Mesenchymal stem cell (in vitro differentiated cells and primary cell): ENCODE data around the gene ATAD1.

ENCODE experiments used
- DNase-seq: peaks from one replicate; pipeline ENCODE4 v3.0.0-alpha.2; 2013
- H2AFZ ChIP-seq: one replicate; pipeline ENCODE4 v1.6.1; 2013; ENCODE audit warnings: low read depth, mild to moderate bottlenecking, control low read depth, inconsistent platforms, low read length, moderate library complexity
- H2AK5ac ChIP-seq: 2 replicates; pipeline ENCODE4 v1.6.1; 2013; ENCODE audit warnings: low read length, moderate library complexity, mild to moderate bottlenecking, inconsistent platforms; ENCODE audit not compliant: severe bottlenecking
- H2BK120ac ChIP-seq: one replicate; pipeline ENCODE4 v1.6.1; 2013; ENCODE audit warnings: low read depth, mild to moderate bottlenecking, inconsistent platforms, low read length, moderate library complexity
- H2BK12ac ChIP-seq, 2 experiments: one replicate each; pipeline ENCODE4 v1.6.1; 2013; ENCODE audit warnings: inconsistent platforms in 2 of 2, low read length in 2 of 2, mild to moderate bottlenecking in 2 of 2, moderate library complexity in 2 of 2, control low read depth in 1 of 2
- H2BK15ac ChIP-seq: one replicate; pipeline ENCODE4 v1.6.1; 2013; ENCODE audit warnings: mild to moderate bottlenecking, low read depth, inconsistent platforms; ENCODE audit not compliant: poor library complexity, severe bottlenecking
- H2BK5ac ChIP-seq: 2 replicates; pipeline ENCODE4 v1.6.1; 2013; ENCODE audit warnings: low read depth, mild to moderate bottlenecking, low read length, control low read depth, inconsistent platforms; ENCODE audit not compliant: poor library complexity, severe bottlenecking
- H3K14ac ChIP-seq, 2 experiments: one replicate each; pipeline ENCODE4 v1.6.1; 2013; ENCODE audit warnings: inconsistent platforms in 2 of 2, low read length in 2 of 2, control low read depth in 1 of 2, mild to moderate bottlenecking in 1 of 2, moderate library complexity in 1 of 2
- H3K18ac ChIP-seq, 2 experiments: one replicate each; pipeline ENCODE4 v1.6.1; 2013; ENCODE audit warnings: inconsistent platforms in 2 of 2, low read length in 2 of 2, control low read depth in 1 of 2, low read depth in 1 of 2, mild to moderate bottlenecking in 1 of 2
- H3K23ac ChIP-seq, 2 experiments: one replicate each; pipeline ENCODE4 v1.6.1; 2013; ENCODE audit warnings: inconsistent platforms in 2 of 2, low read length in 2 of 2, mild to moderate bottlenecking in 2 of 2, moderate library complexity in 2 of 2, control low read depth in 1 of 2
- H3K27ac ChIP-seq: 2 replicates; pipeline ENCODE4 v1.5.1; 2013; ENCODE audit warnings: mild to moderate bottlenecking, moderate library complexity, low read length, control low read depth, inconsistent platforms; ENCODE audit not compliant: poor library complexity, severe bottlenecking
- H3K27me3 ChIP-seq, 2 experiments: 2 replicates each; pipeline versions ENCODE4 v1.6.1 to v1.7.0; 2013; ENCODE audit warnings: low read length in 2 of 2, mild to moderate bottlenecking in 2 of 2, moderate library complexity in 2 of 2, control low read depth in 1 of 2, inconsistent platforms in 1 of 2; ENCODE audit not compliant: control insufficient read depth in 1 of 2, insufficient read depth in 1 of 2
- H3K36me3 ChIP-seq, 2 experiments: 2 replicates each; pipeline versions ENCODE4 v1.6.1 to v1.7.0; 2013; ENCODE audit warnings: low read length in 2 of 2, control low read depth in 1 of 2, inconsistent platforms in 1 of 2, low read depth in 1 of 2, mild to moderate bottlenecking in 1 of 2; ENCODE audit not compliant: insufficient read depth in 2 of 2, control insufficient read depth in 1 of 2
- H3K4ac ChIP-seq, 2 experiments: one replicate each; pipeline ENCODE4 v1.6.1; 2013; ENCODE audit warnings: inconsistent platforms in 2 of 2, low read length in 2 of 2, mild to moderate bottlenecking in 2 of 2, moderate library complexity in 2 of 2, control low read depth in 1 of 2, low read depth in 1 of 2
- H3K4me1 ChIP-seq: 2 replicates; pipeline ENCODE4 v1.6.1; 2013; ENCODE audit warnings: low read depth, low read length, control low read depth; ENCODE audit not compliant: control insufficient read depth, insufficient read depth
- H3K4me2 ChIP-seq: 2 replicates; pipeline ENCODE4 v1.6.1; 2013; ENCODE audit warnings: low read length, mild to moderate bottlenecking, inconsistent platforms; ENCODE audit not compliant: poor library complexity, severe bottlenecking
- H3K4me3 ChIP-seq, 2 experiments: 2 replicates each; pipeline versions ENCODE4 v1.5.1 to v1.7.0; 2013; ENCODE audit warnings: low read length in 2 of 2, mild to moderate bottlenecking in 2 of 2, control low read depth in 1 of 2, low read depth in 1 of 2; ENCODE audit not compliant: insufficient read depth in 1 of 2
- H3K79me1 ChIP-seq: replicated peaks from 2 replicates; pipeline ENCODE4 v1.6.1; 2013; ENCODE audit warnings: mild to moderate bottlenecking, control low read depth, low read length, inconsistent platforms; ENCODE audit not compliant: poor library complexity, severe bottlenecking
- H3K9ac ChIP-seq: 2 replicates; pipeline ENCODE4 v1.7.0; 2013; ENCODE audit warnings: mild to moderate bottlenecking, low read length, moderate library complexity
- H3K9me3 ChIP-seq: 2 replicates; pipeline ENCODE4 v1.7.0; 2013; ENCODE audit warnings: mild to moderate bottlenecking, low read length; ENCODE audit not compliant: control insufficient read depth
- H4K8ac ChIP-seq: one replicate; pipeline ENCODE4 v1.6.1; 2013; ENCODE audit warnings: inconsistent platforms, mild to moderate bottlenecking, low read length, moderate library complexity
- H4K91ac ChIP-seq: one replicate; pipeline ENCODE4 v1.6.1; 2013; ENCODE audit warnings: mild to moderate bottlenecking, low read length, inconsistent platforms
- WGBS: methylation state at CpG from one replicate; pipeline ENCODE4 v1.1.7; 2013; ENCODE audit warnings: mixed read lengths; 5-methylcytosine and 5-hydroxymethylcytosine counted together

The ATAD1 gene

GRCh38 chr10:87827681-87828080 is 9.7 kb upstream of the ATAD1 start:
- Histone ChIP-seq H4K8ac (no peak overlapping the region), H3K36me3 (no peaks in the 10 kb centered on the region), H3K23ac (no peak overlapping the region), H2AK5ac (no peak overlapping the region), H2BK15ac (no peak overlapping the region), H3K18ac (no peak overlapping the region), H4K91ac (no peak overlapping the region), H2BK120ac (no peak overlapping the region), H3K9ac (no peak overlapping the region), H2AFZ (no peak overlapping the region), H2BK5ac (no peak overlapping the region), H3K4me3 (no peak overlapping the region), H3K4me2 (no peak overlapping the region), H3K14ac (no peak overlapping the region), H3K4ac (no peak overlapping the region), H3K27ac (no peak overlapping the region), H3K9me3 (no peaks in the 10 kb centered on the region), H3K79me1 (no peaks in the 10 kb centered on the region), H2BK12ac (no peak overlapping the region), H3K4me1 (no peaks in the 10 kb centered on the region), H3K27me3 (no peaks in the 10 kb centered on the region)
- 94% methylated on average over 2 of the region's 2 CpGs for WGBS
- DNase-seq: no peak

DNA sequence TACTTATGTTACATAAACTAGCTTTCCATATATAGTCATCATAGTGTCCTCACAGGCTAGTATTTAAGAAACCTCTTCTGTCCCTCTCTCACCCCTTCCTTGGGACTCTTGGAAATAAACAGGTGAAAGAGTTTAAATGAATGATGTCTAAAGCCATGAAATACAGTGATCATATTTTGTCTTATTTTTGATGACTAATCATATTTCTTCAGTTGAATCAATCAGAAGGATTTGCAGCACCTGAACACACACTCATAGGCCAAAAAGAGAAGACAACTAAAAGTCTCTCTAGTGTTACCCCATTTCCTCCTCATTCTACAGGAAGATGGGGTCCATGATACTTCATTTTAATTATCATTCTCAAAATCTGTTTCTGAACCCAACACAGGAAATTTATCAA is 8.6 kb upstream of the ATAD1 start:
- Histone ChIP-seq H3K27me3 (no peaks in the 10 kb centered on the region), H2AFZ (no peak overlapping the region), H3K27ac (no peak overlapping the region), H3K4me3 (no peak overlapping the region), H3K79me1 (no peaks in the 10 kb centered on the region), H3K4ac (no peak overlapping the region), H2BK5ac (no peak overlapping the region), H3K14ac (no peak overlapping the region), H2AK5ac (no peak overlapping the region), H2BK12ac (no peak overlapping the region), H3K36me3 (no peaks in the 10 kb centered on the region), H4K8ac (no peak overlapping the region), H3K4me2 (no peak overlapping the region), H3K9me3 (no peaks in the 10 kb centered on the region), H2BK15ac (no peak overlapping the region), H3K4me1 (no peaks in the 10 kb centered on the region), H3K18ac (no peak overlapping the region), H2BK120ac (no peak overlapping the region), H3K23ac (no peak overlapping the region), H3K9ac (no peak overlapping the region), H4K91ac (no peak overlapping the region)
- DNase-seq: no peak

DNA sequence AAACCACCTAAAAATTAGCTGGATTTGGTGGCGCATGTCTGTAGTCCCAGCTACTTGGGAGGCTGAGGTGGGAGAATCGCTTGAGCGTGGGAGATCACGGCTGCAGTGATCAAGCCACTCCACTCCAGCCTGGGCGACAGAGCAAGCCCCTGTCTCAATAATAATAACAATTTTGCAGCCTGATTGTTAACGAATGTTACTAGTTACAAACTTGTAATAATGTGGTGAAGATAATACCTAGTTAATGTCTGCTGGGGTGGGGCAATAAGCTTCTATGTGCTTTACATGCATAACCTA is 1.2 kb upstream of the ATAD1 start:
- H3K4me1 ChIP-seq: peaks cover 3% of the 10 kb centered on the region
- no peak overlapping the region for H3K4ac ChIP-seq
- H2AFZ ChIP-seq: no peak overlapping the region
- no peak overlapping the region for H2AK5ac ChIP-seq
- no peaks in the 10 kb centered on the region for H3K9me3 ChIP-seq
- no peak overlapping the region for H2BK12ac ChIP-seq
- no peak overlapping the region for H3K4me2 ChIP-seq
- H3K36me3 ChIP-seq: peaks cover 0 to 2% of the 10 kb centered on the region in 2 experiments
- H3K18ac ChIP-seq: no peak overlapping the region
- H3K79me1 ChIP-seq: no peaks in the 10 kb centered on the region
- no peak for DNase-seq
- H4K91ac ChIP-seq: no peak overlapping the region
- H3K9ac ChIP-seq: no peak overlapping the region
- no peak overlapping the region for H3K4me3 ChIP-seq
- no peak overlapping the region for H3K27ac ChIP-seq
- 96% methylated on average over 4 of the region's 6 CpGs for WGBS
- no peak overlapping the region for H3K23ac ChIP-seq
- no peaks in the 10 kb centered on the region for H3K27me3 ChIP-seq
- H2BK15ac ChIP-seq: no peak overlapping the region
- H2BK5ac ChIP-seq: no peak overlapping the region
- H2BK120ac ChIP-seq: no peak overlapping the region
- no peak overlapping the region for H4K8ac ChIP-seq
- H3K14ac ChIP-seq: no peak overlapping the region

- peak overlapping the region in 1 of 2 experiments; percentile 12 for H3K18ac ChIP-seq
- peak overlapping the region in 1 of 2 experiments; percentile 56 for H3K23ac ChIP-seq
- no peak overlapping the region for H2BK5ac ChIP-seq
- H4K91ac ChIP-seq: no peak overlapping the region
- H2AK5ac ChIP-seq: no peak overlapping the region
- H2BK120ac ChIP-seq: no peak overlapping the region
- H2BK12ac ChIP-seq: peak overlapping the region in 1 of 2 experiments; percentile 34
- no peak overlapping the region for H3K14ac ChIP-seq
- no peaks in the 10 kb centered on the region for H3K9me3 ChIP-seq
- H3K4ac ChIP-seq: peak overlapping the region in 1 of 2 experiments; percentile 0
- H3K27ac ChIP-seq: peak overlapping the region; percentile 5
- WGBS: under 1% methylated on average over 21 of the region's 29 CpGs
- H3K79me1 ChIP-seq: no peaks in the 10 kb centered on the region
- no peak overlapping the region for H2BK15ac ChIP-seq
- peak overlapping the region; percentile 68 to 96 for H3K4me3 ChIP-seq
- peak; percentile 59 for DNase-seq
- H2AFZ ChIP-seq: peak overlapping the region; percentile 62
- peaks cover 0 to 8% of the 10 kb centered on the region in 2 experiments for H3K36me3 ChIP-seq
- H3K27me3 ChIP-seq: no peaks in the 10 kb centered on the region
- H3K4me1 ChIP-seq: peaks cover 3% of the 10 kb centered on the region
- peak overlapping the region; percentile 79 for H3K4me2 ChIP-seq
- no peak overlapping the region for H4K8ac ChIP-seq
- H3K9ac ChIP-seq: peak overlapping the region; percentile 97
These were observed 671 bp upstream of the ATAD1 start for GRCh38 chr10:87818505-87819288.
